GM21515 (cell line): ENCODE results near the gene QKI.
"Not testable (repeated sequence)": the region's sequence is repeated elsewhere in the genome, so short reads cannot be mapped to it uniquely, and the experiment has no call there.

Source experiments
- ATAC-seq: cut with Tn5 transposase; IDR thresholded peaks from one replicate; pipeline ENCODE4 v1.9.1; 2021; ENCODE audit not compliant: unreplicated experiment

Gene QKI

DNA sequence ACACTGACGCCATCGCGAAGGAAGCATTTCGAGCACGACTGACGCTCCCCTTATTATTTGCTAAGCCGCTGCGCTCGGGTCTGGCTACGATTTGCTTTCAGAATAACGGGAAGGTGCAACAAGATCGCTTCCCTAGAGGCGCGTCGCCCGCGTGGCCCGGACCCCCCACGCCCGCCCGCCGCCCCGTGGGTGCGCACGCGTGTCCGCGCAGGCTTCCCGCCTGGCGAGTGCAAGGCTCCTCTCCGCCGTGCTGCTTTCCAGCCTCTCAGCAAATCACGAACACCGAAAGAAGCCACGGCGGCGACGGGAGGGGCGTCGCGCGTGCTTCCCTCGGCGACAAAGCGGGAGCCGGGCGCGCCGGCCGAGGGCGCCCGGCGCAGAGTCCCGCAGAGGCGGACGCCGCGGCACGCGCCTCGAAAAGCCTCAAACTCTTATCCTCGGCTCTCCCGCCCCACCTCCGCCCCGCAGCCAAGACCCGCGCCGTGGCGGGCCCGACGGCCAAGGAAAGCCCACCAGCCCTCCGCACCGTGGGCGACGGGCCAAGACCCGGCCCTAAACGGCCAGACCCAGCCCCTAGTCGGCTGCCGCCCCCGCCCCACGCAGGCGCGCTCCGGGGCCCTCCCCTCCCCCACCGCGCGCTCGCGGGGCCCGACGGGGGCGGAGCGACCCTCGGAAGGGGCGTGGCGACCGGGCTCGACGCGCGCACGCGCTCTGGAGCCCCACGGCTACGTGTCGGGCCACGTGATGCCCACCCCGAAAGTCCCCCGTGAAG lies 987 bp upstream of the QKI start:
- peak; percentile 49 for ATAC-seq

DNA sequence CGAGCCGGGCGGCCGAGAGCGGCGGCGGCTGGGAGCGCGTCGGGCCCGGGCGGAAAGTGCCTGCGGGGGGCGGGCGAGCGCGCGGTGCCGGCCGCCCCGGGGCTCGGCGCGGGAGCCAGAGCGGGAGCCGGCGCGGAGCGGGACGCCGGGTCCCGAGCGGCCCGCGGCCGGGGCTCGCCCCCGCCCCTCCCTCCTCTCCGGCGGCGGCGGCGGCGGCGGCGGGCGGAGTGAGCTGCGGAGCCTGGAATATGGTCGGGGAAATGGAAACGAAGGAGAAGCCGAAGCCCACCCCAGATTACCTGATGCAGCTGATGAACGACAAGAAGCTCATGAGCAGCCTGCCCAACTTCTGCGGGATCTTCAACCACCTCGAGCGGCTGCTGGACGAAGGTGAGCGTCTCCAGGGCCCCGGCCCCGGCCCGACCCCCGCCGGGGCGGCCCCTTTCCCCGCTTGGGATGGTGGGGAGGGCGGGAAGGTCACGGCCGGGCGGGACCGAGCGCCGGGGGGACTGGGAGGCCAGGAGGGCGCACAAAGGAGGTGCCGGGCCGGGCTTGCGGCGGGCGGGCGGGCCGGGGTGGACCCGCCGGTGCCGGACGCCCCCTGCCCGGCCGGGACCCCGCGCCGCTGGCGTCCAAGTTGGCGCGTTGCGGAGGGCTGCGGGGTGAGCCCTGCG lies 565 bp downstream of the QKI start:
- peak; percentile 13 for ATAC-seq

DNA sequence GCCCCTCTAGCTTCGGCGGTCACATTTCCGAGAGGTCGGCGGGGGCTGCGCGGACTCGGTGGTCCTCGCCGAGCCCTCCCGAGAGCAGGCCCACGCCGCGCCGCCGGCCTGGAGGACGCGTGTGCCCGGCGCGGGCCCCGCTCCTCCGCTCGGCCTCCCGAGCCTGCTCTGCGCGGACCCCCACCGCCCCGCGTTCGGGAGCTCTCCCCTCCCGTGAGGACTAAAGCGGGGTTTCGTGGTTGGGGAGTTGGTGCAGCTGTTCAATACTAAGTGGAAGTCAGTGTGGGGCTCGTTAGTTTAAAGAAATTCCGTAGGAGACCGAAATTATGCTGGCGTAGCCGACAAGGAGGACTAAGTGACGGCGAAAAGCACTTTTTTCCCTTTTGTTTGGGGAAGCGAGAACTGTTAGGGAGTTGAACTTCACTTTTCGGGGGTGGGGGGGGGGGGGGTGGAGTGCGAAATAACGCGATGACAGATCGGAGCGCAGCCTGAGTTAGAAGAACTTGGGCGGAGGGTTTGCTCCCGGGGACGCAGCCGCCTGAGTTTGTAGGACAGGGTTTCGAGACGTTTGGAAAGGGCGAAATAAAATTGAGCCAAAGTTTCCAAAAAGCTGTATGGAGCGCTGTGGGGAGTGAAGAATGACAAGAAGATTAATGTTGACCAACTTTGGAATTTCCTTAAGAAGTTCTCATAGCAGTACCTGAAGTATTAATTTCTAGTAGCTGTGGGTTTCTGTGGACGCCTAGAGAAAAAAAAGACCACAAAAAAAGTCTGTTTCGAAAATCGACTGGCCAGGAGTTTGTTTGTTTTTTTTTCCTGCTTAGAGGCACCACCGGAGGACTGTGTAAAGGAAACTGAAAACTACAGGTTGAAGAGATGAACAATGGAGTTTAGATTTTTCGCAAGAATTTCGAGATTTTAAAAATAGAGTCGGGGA lies 1.4 kb downstream of the QKI start:
- no peak for ATAC-seq

DNA sequence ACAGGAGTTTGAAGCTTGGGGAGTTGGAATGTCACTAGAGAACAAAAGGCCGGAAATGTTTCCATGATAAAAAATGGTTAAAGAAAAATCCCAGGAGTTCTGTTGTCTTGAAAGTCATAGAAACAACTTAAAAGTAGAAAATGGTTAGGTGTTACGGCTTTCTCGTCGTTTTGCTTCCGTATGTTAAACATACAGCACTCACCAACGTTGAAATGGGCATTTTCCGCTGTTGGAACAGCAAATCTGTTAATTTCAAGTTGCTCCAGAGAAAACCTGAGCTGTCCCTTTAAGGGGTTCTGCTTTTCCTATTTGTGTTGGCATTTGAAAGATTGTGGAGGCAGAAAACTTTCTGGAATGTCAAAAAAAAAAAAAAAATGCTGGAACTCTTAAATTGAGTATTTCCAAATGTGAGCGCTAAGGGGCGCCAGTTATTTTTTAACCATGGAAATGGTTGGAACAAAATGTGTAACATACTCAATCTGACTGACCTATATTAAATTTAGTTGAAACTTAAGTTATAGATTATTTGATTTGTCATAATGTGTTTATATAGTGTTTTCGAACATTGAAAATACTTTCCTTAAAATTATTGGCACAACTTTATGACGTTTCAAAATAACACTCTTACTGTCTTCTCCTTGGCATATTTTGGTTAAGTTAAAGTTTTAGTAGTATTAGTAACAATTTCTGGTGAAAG lies 2.2 kb downstream of the QKI start:
- ATAC-seq: no peak

DNA sequence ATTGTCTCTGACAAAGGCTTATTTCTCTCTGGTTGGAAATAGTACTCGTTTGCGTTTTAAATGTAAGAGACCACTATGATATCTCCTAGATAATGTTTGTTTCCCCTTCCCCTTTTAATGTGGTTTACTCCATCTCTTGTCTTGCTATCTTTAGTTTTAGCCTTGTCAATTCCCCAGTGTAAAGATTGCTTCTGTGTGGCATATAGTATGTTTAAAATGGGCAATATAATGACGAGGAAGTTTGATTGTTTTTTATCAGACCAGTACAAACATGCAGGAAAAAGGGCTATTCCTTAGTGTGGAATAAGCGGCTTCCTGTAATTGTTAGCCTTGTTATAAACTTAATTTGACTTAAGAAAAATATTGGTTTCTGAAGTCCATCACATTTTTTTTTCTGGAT lies 3.1 kb downstream of the QKI start:
- ATAC-seq: no peak

DNA sequence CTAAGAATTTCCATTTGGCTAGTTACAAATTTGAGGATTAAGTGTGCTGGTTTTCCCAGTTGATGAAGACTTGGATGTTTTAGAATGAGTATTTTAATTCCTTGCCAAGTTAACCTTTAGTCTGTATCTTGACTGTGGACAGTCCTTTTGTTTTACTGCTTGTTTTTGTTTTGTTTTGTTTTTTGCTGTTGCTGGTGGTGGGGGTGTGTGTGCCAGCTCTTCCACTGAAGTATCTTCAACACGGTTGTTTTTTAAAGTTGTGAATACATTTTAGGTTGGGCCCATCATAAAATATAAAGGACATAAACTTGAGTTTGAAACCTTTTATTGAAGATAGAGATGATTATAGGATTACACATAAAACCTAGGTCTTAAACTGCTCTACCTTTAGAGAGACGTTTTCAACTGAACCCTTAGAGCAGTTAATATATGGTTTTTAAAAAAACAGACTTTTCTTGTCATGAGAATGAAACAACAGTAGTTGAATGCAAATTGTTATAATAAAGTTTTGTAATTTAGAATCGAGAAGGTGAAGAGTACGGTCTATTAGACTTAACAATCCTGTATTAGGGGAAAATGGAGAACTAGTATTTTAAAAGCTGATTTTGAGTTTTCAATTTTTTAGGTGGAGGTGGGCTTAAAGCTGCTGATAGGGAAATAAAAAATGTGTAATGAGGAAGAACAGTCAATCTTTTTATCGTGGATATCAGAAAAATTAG lies 4.0 kb downstream of the QKI start:
- ATAC-seq: no peak

DNA sequence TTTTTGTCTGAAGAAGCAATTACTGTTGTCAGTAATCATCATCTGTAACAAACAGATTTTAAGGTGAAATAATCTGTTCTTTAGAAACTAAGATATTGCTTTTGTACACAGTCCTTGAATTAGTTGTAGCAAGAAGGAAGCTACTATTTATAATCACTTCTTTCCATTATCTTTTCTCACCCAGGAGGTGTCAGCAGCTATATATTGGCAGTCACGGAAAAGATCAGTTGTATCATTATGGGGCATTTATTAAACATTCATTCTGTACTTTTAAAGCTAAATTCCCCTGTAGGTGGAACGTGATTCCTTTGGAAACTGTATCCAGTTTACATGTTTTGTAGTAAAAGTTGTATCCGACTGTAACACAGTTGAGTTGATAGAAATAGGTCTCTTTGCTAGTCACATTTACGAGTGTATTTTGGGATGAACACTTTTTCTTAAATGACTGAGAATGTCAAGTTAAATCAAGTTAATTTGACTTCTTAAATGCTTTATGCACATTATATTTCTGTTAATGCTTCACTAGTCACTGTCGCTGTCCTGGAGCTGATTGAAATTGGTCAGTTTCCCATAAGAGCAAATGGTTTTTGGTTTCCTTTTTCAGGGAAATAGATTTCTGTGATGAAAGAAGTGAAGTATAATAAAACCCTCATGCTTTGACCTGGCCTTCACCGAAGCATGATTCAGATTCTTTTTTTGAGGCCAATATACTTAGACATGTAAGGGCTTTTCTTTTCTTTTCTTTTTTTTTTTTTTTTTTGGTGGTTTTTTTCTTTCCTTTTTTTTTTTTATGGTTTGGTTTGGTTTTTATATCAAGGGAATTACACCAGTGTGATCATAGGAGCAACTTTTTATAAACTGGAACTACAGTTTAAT lies 5.1 kb downstream of the QKI start:
- ATAC-seq: no peak

DNA sequence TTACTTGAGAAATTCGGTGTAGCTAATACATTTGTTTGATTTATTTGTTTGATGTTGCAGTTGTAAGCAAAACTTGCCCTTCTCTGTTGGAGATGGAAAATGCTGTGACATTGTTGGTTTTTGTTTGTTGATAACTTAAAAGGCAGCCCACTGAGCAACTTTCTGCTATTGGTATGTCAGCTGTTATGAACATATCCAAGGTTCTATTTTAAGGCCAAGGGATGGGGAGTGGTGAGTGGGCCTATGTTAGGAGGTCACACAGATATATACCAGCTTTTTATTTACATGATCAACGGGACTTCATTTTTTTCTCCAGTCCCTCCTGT lies 5.7 kb downstream of the QKI start:
- no peak for ATAC-seq

DNA sequence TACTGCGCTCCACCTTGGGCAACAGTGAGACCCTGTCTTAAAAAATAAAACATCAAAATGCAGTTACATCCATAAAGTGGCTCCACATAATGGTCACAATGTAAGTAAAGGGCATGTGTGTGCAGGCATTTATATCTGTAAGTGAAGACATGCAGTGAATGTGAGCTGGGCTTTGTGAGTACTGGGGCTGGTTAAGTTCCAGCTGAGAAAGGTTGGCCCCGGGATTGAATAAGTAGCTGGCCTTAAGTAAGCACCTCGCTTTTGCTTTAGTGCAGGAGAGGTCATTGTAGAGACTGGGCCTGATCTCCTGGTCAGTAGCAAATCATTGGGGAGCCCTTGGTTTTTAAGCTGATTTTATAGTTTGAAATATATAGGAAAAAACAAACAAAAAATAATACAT lies 8.0 kb downstream of the QKI start:
- ATAC-seq: no peak

DNA sequence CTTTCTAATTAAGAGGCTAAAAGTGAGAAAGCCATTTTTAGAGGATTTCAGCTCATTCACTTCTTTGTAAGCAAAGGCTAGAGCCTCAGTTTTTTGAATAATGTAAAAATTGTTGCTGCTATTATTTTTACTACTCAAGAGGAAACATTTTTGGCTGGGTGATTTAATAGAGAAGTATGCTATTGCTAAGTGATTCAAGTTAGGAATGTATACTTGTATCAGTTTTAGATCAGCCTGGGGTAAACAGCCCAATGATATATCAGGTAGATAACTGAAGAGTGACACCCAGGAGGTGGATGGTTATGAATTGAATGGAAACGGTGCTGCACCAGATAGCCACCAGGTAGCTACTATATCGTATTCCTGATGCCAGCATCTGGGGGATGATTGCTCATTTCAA lies 9.2 kb downstream of the QKI start:
- no peak for ATAC-seq

DNA sequence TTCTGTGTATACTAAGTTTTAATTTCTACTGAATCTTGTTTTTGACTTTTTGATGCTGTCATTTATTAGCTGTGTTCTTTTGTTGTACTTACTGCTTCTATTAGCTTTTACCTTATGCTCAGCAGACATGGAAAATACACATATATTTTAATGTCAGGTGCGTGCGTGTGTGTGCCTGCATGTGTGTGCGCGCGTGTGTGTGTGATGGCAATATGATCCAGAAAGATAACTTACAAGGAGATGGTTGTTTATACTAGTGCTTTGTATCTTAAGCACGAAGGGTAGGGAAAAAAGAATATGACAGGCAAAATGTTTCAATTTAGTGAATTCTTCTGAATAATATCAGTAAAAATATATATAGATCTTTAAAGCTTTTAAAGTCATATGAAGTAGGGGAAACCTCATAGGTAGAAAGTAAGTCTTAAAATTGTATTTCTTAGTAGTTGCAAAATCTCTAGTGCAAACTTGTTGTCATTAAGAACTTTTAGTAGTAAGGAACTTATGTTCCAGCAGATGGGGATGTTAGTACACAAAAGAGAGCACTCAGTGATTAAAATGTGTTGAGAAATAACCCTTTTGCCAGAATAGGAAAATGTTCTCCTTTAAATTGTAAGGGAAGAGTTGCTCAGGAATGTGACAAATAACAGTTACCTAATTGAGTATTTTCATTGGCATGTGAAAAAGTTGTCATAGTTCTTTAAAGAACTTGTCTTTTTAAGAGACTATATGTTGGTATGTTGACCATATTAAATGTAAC lies 13.2 kb downstream of the QKI start:
- ATAC-seq: no peak

DNA sequence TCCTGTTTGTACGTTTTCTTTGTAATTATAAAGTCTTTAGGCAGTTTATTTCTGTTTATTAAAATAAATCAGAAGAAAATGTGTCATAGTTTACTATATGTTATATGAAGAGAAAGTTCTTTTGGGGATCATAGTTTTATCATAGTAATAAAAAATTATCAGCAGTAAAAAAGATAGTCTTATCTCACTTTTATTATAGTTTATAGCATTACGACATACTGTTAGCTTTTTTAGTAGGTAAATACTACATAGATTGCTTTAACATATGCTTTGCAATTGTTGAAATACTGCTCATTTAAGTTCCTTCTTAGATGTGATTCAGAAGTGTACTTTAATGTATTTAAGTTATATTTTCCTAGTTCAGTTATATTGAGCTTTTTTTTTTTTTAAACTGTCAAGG lies 13.9 kb downstream of the QKI start:
- ATAC-seq: no peak

DNA sequence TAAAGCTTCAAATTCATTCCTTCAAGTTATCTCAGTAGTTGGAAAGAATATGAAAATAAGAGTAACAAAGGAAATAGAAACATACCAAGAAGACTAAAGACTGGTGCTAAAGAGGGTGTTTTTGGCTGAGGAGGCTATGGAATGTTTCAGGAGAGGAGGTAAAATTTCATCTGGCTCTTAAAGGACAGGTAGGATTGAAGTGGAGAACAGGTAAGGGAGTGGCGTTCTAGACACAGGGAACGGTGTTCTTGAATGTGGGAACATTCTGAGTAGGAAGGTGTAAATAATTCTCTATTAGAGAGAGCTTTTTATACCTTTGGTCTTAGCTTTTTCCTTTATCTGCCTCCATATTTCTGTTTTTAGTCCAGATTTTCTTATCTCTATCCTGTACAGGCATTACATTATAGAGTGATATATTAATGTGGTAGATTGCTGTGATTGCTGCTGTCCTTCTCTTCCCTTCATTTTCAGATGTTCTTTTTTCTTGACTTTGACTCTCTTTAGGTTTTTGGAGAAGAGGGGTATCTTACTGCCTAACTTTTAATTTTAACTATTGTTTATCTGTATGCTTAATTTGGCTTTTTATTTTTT lies 15.4 kb downstream of the QKI start:
- no peak for ATAC-seq

DNA sequence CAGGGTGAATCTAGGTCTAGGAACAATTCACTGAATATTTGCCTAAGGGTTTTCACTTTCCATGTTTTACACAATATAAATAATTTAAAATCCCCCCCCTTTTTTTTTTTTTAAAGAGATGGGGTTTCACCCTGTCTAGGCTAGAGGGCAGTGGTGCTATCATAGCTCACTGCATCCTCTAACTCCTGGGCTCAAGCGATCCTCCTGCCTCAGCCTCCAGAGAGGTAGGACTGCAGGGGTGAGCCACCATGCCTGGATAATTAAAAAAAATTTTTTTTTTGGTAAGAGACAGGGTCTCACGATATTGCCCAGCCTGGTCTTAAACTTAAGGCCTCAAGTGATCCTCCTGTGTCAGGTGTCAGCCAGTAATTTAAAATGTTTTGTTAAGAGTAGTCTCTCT lies 17.8 kb downstream of the QKI start:
- ATAC-seq: no peak

DNA sequence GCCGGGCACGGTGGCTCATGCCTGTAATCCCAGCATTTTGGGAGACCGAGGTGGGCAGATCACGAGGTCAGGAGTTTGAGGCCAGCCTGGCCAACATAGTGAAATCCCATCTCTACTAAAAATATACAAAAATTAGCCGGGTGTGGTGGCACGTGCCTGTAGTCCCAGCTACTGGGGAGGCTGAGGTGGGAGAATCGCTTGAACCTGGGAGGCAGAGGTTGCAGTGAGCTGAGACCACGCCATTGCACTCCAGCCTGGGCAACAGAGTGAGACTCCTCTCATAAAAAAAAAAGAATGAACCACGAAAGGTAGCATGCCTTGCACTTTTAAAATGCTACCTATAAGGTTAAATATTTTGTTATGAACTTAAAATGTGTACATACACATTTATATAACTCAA lies 19.0 kb downstream of the QKI start:
- ATAC-seq: not testable (repeated sequence)

DNA sequence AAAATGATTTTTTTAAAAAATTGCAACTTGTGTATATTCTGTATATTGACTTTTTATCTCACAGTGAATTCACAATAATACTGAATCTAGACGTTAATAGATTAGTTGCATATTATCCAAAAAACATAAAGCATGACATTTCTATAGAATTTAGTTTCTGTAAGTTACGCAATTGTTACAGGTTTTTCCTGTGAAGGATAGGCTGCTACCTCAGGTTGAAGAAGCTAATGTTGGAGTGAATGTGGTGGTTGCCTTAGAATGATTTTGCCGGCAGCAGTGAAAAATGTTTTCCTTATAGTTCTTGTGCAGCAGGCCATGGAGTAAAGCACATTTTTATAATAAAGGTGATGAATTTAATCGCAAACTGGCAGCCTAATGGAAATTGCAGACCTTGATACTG lies 20.5 kb downstream of the QKI start:
- no peak for ATAC-seq

DNA sequence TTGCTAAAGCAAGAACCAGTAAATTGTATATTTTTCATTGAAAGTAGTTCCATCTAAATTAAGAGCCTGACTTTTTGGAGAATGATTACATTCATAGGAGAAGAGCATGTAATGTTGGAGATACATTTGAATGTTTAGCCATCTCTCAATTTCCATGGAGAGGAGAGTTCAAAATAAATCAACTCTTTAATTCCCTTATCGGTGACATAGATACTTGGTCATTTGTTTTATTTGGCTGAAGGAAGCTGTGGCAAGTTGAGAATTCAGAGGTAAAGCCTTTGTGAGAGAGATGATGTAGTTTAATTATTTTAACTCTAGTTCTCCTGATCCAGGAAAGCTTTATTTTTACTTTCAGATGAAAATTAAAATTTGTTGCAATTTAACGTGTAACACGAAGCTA lies 22.3 kb downstream of the QKI start:
- ATAC-seq: no peak

DNA sequence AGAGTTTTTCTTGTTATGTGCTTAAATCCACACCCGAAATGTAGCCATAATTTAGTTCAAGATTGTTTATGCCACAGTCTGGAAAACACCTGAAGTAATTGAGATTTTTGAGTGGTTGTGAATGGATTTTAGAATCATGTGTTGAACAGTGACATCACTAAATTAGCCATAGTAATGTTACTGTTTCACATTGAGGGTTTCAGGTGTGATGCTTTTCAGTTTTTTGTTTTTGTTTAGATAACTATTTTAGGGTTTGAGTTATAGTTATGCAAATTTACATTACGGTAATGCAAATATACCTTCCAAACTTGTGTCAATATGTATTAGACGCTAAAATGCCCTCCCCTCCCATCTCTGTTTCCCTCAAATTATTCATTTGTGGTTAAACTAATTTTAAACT lies 22.9 kb downstream of the QKI start:
- ATAC-seq: no peak
